NCI-H510A (cell line): Measurements from ENCODE around the gene SLC1A3.

Source experiments
- DNase-seq: peaks from one replicate; lab custom pipeline; 2025; lab: John Stamatoyannopoulos, UW

The SLC1A3 gene

DNA sequence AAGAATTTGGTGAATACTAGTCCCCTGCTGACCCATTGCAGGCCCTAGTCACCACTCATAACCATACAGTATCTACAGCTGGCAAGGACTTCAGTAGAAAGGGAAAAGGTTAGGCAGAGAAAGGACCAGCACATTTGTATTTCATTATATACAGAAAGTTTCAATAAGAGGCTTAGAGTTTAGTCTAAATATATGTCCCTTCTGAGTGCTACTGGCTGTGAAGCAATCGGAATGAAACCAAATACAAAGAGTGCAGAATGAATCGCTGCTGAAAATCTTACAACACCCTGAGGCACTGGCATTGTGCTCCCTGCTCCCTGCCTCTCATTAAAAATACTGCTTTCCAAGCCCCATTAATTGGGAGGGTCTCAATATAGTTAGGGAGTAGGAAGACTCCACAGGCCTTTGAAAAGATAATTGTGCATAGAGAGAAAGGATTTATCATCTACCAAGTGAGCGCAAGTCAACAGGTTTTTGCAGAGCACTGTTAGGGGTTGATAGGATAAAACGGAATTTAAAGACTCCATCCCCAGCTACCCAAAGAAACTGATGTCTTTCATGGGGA lies 110.8 kb downstream of the SLC1A3 start:
- DNase-seq, result no peak

DNA sequence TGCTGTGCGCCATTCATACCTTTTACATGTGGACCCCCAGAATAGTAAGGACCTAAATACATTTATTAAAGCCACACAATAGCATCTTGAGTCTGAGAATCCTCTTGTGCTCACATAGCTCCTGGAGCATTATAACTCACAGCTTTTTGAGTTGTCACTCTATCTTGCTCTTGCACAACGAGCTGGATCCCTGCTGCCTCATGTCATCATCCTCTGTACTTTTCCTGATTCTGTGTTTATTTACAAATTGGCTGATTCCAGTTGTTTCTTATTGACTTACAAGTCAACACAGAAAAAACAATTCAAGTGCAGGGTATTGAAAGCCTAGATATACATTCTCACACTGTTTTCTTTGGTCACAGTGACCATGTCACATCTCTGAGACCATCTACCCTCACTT lies 112.9 kb downstream of the SLC1A3 start:
- no peak for DNase-seq

DNA sequence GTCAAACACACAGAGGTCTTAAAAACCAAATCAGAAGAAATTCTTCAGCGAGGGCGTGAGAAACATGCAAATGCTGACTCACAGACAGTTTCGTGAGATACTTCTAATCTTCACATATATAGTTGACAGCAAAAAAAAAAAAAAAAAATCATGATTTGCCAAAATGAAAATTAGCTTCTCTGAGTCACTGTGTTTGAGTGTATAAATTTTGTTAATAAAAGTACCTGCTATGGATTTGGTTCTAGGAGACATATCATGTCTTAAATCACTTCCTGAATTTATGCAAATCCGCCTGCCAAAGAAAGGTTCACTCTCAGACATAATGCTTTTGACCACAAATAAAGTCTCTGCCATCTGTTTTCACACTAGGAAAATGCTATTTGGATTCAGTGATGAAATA lies 114.3 kb downstream of the SLC1A3 start:
- DNase-seq, result no peak

GRCh38 chr5:36721664-36722235 lies 115.3 kb downstream of the SLC1A3 start:
- DNase-seq, result no peak

GRCh38 chr5:36722900-36723299 lies 116.5 kb downstream of the SLC1A3 start:
- no peak for DNase-seq

DNA sequence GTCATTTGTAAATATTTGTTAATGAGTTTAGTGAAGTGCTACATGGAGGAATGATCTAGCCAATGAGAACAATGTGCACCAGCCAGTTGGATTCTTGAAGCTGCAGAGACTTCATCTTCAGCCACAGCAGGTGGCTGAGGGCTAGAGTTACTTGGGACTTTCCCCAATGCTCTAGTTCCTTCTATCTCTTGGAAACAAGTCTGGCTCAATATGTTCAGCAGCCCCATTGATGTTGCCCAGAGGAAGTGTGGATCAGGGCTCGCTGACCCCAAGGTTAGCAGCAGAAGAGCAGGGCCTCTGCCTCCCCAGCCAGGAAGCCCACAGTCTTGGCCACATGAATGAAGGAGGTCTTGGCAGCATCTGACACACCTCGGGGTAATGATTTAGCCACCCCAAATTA lies 117.5 kb downstream of the SLC1A3 start:
- no peak for DNase-seq

- DNase-seq, result no peak
Observed at GRCh38 chr5:36724467-36725332, 118.3 kb downstream of the SLC1A3 start.

DNA sequence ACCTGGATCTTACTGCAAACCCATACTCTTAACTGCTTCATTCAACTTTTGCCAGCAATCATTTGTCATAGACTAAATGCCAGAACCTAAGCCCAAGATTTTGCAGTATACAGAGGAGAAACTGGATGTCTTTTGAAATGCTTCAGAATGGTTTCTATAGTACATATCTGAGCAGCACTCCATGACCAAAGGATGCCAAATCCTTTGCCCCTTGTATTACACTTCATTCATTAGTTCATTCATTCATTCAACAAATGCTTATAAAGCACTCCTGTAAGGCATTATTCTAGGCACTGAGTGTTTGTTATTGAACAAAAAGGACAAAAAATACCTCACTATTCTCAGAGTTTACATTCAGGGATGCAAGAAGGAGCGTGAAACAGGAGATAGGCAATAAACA lies 119.9 kb downstream of the SLC1A3 start:
- DNase-seq, result no peak

DNA sequence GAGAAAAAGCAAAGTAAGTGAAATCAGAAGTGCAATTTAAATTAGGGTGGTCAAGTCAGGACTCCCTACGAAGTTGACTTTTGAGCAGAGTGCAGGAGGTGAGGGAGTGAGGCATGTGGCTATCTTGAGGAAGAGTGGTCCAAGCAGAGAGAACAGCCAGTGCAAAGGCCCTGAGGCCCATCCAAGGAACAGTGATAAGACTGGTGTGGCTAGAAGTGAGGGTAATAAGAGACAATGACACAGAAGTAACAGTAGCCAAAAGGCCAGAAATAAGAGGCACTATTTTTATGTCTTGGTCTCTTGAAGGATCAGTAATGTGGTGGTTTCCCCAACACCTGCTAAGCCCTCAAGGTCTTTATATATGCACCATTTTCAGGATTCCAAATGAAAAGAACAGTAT lies 120.4 kb downstream of the SLC1A3 start:
- no peak for DNase-seq

DNA sequence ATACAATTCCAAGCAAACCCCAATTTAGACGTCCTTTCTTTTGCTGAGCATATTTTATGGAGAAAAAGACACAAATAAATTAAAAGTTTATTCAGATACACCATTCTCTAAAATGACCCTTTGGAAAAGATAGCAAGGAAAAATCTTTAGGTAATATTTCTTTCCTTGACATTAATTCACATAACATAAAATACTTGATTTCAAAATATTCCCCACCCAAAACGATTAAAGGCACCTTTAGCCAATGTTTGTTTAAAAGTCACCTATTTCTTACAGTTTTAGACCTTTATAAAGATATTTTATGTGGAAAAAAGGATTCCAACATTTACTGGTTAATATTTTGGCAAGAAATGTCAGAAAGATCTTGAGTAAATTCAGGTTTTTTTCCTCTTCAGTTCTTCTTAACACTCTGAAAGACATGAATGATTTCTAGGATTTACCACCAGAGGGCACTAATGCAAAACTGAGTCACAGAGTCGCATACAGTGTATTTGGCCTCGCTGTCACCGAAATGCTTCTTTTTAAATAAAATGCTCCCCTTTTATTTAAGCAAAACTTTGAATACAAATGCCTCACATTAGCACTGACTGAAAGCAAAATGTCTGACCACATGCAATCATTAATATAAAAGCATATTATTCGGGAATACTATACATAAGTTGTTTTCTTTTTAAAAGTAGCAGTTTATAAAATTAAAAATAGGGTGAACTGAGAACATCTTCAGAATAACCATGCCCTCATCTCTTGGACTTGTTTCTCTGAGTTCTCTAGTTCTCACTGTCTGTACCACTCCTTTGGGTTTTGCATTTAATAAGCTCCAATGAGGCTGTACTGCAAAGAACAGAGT lies 122.5 kb downstream of the SLC1A3 start:
- no peak for DNase-seq

- no peak for DNase-seq
Observed at GRCh38 chr5:36730537-36731216, 124.3 kb downstream of the SLC1A3 start.

DNA sequence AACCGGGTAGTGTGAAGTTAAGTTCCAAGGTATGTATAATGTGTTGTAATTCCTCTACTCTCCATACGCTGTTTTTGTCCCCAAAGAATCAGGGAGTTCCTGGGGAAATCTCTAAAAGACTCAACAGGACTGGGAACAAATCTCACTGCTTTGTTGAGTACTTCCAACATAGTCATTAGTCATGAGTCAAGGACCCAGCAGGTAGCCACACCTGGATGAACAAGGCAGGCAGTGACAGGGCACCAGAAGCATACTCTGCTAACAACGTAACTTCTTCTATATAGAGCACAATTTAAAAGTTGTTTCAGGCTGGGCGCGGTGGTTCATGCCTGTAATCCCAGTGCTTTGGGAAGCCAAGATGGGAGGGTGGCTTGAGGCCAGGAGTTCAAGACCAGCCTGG lies 126.8 kb downstream of the SLC1A3 start:
- DNase-seq, result no peak

DNA sequence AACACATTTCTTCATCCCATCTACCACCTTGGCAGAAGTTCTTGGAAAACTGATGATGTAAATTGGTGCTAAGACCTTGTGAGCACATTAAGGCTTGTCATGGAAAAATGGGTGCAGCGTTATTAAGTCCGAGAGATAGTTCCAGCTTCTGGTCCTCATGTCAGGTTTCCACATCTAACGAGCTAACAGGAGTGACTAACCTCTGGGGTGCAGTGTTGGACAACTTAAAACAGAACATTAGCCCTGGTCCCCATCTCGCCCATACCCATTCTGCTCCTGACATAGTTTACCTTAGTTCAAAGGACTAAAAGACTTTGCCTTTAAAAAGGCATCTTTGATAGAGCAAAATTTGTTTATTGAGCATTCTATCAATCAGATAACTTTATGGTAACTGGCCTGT lies 128.0 kb downstream of the SLC1A3 start:
- no peak for DNase-seq

GRCh38 chr5:36735891-36736290 lies 129.5 kb downstream of the SLC1A3 start:
- no peak for DNase-seq
